ENCODE measurements around the gene CERK.
"Not testable (repeated sequence)": the region's sequence is repeated elsewhere in the genome, so short reads cannot be mapped to it uniquely, and the experiment has no call there.

CERK gene

DNA sequence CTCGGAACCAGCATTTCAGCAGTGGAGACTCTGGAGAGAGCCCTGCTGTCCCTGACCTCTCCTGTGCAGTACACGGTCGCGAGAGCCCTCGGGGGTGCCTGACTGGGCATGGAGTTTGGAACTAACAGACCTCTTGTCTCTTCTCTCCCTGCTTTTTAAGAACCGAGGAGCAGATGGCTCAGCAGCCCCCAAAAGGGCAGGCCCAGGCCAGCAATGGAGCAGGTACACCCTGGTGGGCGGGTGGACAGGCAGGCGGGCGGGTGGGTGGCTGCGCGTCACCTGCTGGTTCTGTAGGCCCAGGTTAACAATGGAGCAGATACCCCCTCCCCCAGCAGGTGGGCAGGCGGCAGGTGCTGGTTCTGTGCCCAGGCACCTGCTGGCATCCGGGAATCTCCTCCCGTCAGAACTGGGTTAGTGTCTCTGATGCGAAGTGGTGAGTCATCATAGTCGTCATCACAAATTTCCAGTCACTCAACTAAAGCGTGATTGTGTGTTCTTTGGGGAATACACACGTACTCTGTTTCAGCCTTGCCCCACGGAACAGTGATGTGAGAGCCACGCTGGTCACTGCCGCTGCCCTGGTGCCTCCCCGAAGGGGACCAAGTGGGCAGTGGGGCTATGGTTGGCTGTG is 76.7 kb downstream of the CERK start:
- DNase-seq (ENCODE audit: low read depth): no peak

DNA sequence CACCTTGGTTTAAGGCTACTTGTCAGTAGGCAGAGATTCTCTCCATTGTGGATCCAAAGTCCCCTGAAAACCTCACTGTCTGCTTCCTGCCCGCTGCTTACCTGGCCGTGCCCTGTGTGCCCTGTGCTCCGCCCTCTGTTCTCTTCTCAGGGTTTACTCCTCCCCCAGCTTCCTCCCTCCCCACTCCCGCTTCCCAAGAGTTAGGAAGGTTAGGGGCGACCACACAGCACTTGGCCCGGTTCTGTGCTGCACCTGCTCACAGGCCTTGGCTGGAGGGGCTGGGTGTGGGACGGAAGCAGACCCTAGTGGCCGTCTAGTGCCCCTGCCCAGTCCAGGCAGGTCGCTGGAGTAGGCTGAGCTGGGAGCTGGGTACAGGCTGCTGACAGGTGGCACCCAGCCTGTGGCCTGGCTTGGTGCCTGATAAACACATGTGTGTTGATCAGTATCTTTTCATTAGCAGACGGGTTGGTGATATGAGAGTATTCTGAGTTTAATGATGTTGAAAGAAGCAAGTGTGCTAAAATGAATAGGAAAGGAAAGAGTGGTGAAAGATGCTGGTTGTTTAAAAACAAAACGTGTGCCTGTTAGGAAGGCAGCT is 77.3 kb downstream of the CERK start:
- no peak for DNase-seq (ENCODE audit: low read depth)

DNA sequence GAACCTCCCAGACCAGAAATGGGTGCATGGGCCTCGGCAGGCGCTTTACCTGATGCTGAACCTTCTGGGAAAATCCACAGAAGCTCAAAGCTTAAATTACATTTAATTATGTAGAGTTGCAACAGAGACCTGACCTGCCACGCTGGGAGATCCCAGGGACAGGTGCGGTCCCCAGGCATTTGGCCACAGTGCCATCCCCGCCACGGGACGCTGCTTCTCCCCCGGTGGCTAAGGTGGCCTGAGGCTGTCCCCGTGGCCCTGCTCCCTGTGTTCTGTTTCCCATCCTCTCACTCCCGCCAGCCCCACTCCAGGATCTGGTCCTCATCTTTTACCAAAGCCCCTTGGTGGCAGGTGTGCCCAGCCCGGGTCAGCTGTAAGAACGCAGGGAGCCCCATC is 78.3 kb downstream of the CERK start:
- DNase-seq (ENCODE audit: low read depth): no peak

DNA sequence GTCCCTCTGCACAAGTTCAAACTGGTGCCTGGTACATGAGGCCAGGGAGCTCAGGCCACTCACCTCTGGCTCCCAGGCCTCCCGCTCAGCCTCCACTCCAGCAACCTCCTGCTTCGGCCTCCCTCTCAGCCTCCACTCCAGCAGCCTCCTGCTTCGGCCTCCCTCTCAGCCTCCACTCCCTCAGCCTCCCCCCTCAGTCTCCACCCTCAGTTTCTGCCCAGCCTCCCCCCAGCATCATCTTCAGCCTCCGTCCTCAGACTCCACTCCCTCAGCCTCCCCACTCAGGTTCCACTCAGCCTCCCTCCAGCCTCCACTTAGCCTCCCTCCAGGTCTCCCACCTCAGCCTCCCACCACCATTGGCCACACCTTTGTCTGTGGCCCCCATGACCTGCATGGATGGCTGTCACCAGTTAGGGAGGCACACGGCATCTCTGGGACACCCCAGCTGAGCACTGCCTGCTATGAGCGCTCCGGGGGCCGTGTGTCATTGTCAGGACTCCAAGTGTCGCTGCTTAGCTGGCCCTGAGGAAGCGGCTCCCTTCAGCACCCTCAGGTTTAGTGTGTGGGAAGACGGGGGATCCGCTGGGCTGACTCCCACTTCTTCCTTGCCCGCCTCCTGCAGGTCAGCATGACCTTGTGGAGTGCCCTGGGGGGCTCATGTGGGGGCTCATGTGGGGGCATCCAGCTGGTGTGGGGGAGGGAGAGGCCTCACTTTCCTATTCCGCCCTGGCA is 78.8 kb downstream of the CERK start:
- DNase-seq (ENCODE audit: low read depth): no peak

GRCh38 chr22:46657996-46658947 is 79.8 kb downstream of the CERK start:
- no peak for DNase-seq (ENCODE audit: low read depth)

GRCh38 chr22:46657655-46657953 is 80.4 kb downstream of the CERK start:
- no peak for DNase-seq (ENCODE audit: low read depth)

GRCh38 chr22:46656856-46657654 is 81.0 kb downstream of the CERK start:
- DNase-seq (ENCODE audit: low read depth): no peak

- DNase-seq (ENCODE audit: low read depth): no peak
These were observed 82.0 kb downstream of the CERK start for GRCh38 chr22:46655861-46656608.

GRCh38 chr22:46654927-46655595 is 83.0 kb downstream of the CERK start:
- no peak for DNase-seq (ENCODE audit: low read depth)

DNA sequence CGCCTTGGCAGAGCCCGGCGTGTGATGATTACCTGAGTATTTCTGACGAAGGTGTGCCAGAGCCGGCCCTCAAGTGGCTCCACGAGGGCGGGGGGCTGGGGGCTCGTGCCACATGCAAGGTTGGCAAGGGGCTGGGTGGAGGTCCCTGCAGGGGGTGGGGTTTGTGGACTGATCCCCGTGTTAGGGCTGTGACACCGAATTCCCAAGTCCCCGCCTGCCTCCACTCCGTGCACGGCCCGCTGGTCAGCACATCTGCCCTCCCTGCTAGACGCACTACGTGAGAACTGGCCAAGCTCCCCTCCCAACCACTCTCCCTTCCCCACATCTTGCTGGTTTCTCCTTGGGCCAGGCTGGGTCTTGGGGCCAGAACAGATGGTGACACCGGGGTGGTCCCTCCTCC is 83.6 kb downstream of the CERK start:
- DNase-seq (ENCODE audit: low read depth): no peak

- no peak for DNase-seq (ENCODE audit: low read depth)
These were observed 84.5 kb downstream of the CERK start for GRCh38 chr22:46653596-46653995.

- no peak for DNase-seq (ENCODE audit: low read depth)
These were observed 85.2 kb downstream of the CERK start for GRCh38 chr22:46652847-46653331.

DNA sequence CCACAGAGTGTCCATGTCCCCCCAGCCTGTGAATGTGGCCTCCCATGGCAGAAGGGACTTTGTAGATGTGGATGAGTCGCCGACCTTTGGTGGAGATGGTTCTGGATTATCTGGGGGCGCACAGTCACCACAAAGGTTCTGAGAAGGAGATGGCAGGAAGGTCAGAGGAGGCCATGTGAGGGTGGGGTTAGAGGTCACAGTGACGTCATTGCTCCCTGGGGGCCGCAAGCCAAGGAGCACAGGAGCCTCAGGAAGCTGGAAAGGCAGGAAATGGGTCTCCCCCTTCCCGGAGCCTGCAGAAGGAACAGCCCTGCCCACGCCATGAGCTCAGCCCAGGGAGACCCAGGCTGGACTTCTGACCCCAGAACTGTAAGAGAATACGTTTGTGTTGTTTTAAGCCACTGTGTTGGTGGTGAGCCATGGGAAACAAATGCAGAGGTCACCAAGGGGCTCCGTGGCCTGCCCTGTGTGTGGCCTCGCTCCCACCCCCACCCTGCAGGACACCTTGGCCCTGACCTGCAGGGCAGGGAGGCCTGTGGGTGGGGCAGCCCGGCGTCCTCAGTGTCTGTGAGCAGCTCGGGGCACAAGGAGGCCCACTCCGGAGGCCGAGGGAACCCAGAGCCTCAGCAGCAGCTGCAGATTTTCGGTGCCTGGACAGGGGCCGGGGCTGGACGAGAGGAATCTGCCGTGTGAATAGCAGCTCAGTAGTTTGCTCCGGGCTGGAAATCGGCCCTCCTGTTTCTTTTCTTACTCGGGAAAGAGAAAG is 85.8 kb downstream of the CERK start:
- no peak for DNase-seq (ENCODE audit: low read depth)

DNA sequence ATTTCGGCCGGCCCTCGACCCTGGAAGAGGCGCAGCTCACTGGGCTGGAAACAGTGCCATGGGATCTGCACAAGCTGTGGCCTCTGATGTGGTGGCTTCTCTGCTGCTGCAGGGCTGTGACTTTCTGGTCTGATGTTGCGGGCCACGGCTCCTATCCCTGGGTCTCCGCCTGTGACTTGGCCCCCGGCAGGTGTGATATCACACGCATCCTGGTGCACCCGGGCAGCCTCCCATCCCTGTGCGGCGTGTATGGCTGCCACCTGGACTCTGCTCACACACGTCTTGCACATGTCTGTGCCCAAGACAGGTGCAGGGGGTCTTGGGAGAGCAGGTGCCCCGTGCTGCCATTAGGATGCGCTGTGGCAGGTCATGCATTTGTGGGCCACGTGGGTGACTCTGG is 86.7 kb downstream of the CERK start:
- no peak for DNase-seq (ENCODE audit: low read depth)

GRCh38 chr22:46650078-46650810 is 87.8 kb downstream of the CERK start:
- DNase-seq (ENCODE audit: low read depth): no peak

GRCh38 chr22:46649141-46650077 is 88.6 kb downstream of the CERK start:
- no peak for DNase-seq (ENCODE audit: low read depth)

DNA sequence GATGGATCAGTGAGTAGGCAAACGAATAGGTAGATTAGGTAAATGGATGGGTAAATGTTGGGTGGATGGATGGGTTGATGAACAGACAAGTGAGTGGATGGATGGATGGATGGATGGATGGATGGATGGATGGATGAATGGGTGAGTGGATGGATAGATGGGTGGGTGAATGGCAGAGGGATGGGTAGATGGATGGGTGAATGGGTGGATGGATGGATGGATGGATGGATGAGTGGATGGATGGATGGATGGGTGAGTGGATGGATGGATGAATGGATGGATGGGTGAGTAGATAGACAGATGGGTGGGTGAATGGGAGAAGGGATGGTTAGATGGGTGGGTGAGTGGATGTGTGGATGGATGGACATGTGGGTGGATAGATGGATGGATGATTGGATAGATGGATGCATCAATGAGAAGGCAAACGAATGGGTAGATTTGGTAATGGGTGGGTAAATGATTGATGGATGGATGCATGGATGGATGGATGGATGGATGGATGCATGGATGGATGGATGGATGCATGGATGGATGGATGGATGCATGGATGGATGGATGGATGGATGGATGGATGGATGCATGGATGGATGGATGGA is 89.7 kb downstream of the CERK start:
- not testable (repeated sequence) for DNase-seq (ENCODE audit: low read depth)
